Measurements from ENCODE around the gene RFX7. TPM values are rescaled to one million over a fixed set of nuclear protein-coding genes. Genes with fewer than 3 reads are reported as not detected.

The RFX7 gene
- total RNA-seq, 2 donors from 2014 or later: 5.6 to 8.2 TPM

DNA sequence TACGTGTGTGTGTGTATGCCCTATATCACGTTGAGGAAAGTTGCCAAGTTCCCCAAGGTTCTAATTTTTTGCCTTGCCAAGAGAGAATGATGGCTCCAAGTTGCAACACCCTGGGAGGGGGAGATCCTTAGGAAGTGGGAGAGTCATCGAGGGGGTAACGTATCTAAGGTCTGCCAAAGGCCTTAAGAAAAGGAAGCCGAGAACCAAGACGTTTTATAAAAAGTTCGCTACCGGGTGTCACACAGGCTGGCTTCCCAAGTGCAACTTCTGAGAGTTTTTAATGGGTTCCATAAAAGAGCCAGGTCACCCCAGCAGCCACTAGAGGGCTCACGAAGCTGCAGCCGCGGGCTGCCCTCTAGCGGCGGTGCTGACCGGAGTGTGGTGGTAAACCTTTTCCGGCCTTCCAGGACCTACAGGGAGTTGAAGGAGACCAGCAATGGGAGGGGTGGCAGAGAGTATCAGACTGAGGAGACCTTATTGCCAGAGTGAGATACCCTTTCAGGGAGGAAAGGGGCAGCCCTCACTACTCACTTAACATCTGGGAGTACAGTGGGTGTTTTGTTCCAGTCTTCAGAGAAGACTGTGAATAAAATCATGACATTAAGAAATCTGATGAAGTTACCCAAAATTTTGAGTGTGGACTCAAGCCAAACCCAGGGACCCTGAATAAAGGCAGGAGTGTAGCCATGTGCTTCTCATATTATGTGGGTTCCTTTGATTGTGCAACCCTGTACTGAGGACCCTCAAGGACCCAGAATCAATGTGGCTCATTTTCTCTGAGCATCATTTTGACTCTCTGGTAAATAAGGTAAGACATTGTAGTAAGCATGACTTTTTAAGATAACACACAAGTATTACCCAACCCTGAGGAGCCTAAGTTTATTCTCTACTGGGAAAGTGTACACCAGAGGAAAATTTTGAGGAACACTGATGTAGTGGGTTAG is 2.5 kb upstream of the RFX7 start:
- DNase-seq (peak; percentile 90), ATAC-seq (peak; percentile 60 to 82)
- intact Hi-C loops (cut with DNase I): loop anchor here in 1 of 2 donors (10.0 kb wide), 1 partner anchor 141 kb away; no protein-coding TSS in a partner anchor

DNA sequence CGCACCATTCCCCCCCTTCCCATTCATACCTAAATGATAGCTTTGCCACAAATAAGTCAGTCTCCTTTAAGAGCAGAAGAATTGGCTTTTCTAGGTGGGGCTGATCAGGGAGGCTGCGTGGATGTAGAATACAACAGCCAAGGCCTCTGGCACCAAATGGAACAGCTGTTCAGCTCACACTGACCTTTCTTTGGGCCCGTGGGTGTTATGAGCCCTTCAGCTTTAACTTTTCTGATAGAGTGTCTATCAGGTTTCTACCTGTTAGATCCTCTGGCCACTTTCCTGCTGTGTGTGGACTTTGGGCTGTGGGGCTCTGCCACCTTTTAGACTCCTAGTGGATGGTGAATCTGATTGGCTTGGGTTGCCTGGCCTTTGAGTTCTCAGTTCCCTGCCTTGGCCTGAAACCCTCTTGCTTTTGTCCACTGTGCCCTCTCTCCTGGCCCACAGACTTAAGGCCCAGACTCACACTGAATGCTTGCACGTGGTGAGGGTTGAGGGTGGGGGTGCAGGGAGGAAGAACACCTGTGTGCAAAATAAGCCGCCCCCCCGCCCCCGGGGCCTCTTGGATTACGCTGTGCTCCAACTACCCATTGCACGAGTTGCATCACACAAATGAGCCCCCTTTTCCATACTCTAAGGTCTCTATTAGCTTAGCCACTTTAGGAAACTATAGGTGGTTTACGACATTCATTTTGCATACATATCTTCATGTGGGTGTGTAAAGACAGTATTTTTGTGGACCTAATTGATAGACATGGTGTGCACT is 1.3 kb upstream of the RFX7 start:
- ATAC-seq (no peak), DNase-seq (peak; percentile 22)
- intact Hi-C loops (cut with DNase I): loop anchor here in 1 of 2 donors (10.0 kb wide), 1 partner anchor 140 kb away; no protein-coding TSS in a partner anchor

DNA sequence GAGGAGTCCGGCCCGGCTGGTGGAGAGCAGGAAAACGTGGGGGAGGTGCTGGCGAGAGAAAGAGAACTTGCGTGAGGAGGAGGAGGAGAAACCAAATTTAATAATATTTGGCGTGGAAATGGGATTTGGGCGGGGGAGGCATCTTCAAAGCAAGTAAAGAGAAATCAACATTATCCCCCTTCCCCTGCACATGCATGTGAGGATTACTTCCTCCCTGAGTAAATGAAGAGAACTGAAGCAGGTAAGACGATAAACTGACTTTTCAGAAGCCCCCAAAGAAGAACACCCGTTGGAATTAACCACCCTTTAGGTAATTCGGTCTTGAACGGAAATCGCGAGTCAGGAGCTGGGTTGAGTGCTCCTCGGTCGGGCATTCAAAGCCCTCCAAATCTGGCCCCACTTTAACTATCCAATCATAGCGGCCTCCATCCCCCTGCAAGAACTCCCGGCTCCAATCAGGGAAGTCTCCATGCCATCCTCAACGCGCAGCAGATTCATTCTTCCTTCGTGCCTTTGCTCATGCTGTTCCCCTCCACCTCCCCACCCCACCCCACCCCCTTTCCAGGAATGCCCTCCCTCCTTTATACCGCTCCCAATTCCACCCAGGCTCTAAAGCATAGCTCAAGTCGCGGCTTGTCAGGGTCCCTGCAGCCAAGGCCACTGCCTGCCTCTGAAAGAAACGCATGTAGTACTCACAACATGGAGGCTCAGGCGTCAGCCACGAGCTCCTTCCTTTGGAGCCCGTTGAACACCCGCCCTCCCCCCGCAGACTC is 545 bp upstream of the RFX7 start:
- peak; percentile 65 to 66 for ATAC-seq
- peak; percentile 27 for DNase-seq
- intact Hi-C loops (cut with DNase I): loop anchor here in 1 of 2 donors (10.0 kb wide), 1 partner anchor 139 kb away; no protein-coding TSS in a partner anchor

DNA sequence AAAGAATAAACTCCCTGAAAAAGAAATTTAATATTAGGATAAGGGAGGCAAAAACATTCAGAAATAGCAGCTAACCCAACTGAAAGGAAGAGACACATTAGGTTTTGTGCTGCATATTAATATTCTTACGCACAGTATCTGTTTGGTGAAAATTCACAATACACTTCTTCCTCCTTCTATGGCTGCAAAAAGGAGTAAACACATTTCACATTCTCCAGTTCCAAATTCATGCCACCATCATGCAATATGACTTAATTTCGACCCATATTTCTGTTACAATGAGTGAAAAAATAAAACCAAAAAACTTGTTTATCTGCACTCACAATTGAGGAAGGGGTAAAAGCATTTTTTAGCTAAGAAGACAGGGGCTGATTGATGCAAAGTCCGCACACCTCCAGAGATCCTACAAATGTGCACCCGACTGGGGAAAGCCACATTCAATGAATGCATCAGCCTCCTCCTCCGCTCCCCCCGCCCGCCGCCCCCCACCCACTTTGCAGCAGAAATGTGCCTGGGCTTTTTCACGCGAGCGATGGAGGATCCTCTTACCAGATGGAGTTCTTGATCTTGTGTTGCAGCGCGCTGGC is 1.0 kb downstream of the RFX7 start:
- no peak for DNase-seq
- intact Hi-C loops (cut with DNase I): loop anchor here in 1 of 2 donors (10.0 kb wide), 1 partner anchor 138 kb away; no protein-coding TSS in a partner anchor
- ATAC-seq: no peak

DNA sequence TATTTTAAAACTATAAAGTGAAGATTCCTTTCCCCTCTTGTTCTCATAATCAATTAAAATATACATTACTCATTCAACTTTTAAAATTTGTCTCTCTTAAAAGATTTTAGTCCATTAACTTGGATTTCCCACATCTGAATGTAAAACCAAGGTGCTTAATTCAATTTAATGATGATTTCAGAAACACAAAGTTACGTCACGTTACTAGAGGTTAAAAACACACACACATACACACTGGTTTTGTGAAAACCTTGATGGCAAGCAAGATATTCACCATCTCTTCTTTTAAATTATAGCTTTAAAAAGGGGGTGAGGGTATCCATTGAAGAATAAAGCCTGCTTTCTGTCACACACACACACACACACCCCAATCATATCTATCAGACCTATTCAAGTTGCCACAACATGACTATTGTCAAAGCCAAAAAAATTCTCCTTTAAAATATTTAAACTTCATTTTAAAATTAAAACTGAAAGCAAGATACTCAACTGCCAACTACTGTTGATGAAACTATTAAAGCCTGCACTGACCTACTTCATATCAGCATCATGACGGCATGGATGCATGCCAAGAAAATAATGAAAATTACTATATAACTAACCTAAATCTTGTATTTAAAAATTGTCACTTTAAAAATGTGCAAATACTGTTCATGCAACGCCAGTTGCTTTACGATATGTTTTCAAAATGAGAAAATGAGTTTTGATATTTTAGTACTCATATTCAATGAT is 2.1 kb downstream of the RFX7 start:
- ATAC-seq (no peak), DNase-seq (no peak)
- intact Hi-C loops (cut with DNase I): loop anchor here in 1 of 2 donors (10.0 kb wide), 1 partner anchor 137 kb away; no protein-coding TSS in a partner anchor

DNA sequence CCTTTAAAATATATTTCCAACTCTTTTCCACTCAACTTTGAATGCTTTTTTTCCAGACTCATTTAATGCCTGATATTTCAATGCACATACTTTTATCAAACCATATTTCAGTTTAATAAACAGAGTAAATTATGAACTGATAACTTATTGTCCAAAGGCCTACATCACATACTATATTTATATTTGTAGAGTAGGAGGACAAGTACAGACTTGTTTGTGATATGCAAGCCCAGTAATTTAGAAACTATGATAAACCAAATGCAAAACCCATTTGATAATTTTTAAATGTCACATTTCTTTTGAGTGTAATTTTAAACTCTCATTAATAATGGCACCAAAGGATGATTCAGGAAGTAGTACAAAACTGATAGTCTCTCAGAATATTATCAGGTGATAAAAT is 3.3 kb downstream of the RFX7 start:
- no peak for ATAC-seq
- intact Hi-C loops (cut with DNase I): loop anchor here in 1 of 2 donors (10.0 kb wide), 1 partner anchor 136 kb away; no protein-coding TSS in a partner anchor
- DNase-seq: no peak

DNA sequence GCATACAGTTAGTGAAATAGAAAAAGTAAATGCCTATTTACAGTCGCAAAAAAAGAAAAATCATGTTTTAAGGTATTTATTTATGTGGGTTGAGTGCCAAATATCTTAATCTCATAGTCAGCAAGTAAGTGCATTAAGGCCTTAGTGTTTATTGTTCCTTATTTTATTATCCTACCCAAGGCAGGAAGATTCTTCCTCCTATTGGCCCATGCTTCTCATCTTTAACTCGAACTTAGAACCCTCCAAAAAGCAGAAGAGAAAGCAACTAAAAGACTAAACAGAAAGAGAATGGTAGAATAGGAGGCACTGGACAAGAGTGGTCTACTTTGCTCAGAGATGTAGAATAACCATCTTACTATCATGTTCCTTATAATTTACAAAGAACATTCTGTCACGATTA is 7.5 kb downstream of the RFX7 start:
- ATAC-seq: no peak
- no peak for DNase-seq
- intact Hi-C loops (cut with DNase I): no loop called here

DNA sequence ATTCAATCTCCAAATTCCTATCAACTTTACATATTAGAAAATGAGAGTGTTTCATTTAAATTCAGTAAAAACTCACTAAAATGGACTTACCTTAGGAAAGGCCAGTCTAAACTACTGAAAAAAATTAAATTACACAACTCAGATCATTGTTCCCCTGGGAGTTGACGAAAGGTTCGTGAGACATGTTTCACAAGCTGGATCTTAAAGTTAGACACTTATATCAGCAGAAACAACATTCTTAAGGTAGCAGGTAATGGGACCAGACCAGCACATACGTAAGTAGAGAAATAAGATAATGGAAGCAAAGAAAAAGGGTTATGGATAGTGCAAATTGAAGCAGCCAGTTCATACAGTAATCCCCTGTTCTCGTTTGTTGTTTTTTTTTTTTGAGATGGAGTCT is 8.9 kb downstream of the RFX7 start:
- peak in 1 of 2 donors; percentile 65 for ATAC-seq
- intact Hi-C loops (cut with DNase I): no loop called here
- no peak for DNase-seq

DNA sequence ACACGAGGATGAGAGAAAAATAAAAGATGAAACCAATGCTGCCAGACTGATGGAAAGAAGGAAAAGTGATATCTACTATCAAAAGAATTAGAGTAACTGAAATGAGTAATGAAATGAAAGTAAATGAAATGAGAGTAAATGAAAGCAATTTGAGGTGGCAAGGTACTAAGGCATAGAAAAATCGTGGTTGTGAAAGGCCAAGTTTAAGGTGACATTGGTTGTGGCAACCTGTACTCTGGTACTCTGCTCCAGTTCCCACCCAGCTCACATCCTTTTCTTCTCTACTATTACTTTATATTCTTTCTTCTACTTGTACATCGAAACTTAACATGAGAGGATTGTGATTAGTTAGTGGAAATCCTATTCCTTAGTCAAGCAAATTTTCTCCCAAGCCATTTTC is 10.1 kb downstream of the RFX7 start:
- DNase-seq (no peak), ATAC-seq (no peak)
- intact Hi-C loops (cut with DNase I): no loop called here

DNA sequence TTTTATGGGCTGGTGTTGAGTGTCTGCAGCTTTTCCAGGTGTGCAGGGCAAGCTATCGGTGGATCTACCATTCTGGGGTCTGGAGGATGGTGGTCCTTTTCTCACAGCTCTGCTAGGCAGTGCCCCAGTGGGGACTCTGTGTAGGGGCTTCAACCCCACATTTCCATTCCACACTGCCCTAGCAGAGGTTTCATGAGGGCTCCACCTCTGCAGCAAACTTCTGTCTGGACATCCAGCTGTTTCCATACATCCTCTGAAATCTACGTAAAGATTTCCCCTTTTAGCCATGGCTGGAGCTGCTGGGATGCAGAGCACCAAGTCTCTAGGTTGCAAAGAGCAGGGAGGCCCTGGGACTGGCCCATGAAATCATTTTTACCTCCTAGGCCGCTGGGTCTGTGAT is 11.6 kb downstream of the RFX7 start:
- intact Hi-C loops (cut with DNase I): no loop called here
- DNase-seq: no peak
- no peak for ATAC-seq

DNA sequence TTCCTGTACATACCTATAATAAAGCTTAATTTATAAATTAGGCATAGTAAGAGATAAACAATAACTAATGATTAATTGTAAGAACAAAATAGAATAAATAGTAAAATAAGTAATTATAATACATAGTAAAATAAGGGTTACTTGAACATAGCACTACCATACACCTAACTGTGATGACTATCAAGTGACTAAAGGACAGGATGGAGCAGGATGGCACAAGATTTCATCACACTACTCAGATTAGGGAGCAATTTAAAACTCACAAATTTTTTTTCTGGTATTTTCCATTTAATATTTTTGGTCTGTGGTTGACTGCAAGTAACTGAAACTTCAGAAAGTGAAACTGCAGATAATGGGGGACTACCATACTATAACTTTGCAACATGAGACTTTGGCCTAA is 14.8 kb downstream of the RFX7 start:
- DNase-seq: no peak
- intact Hi-C loops (cut with DNase I): no loop called here
- ATAC-seq: no peak

DNA sequence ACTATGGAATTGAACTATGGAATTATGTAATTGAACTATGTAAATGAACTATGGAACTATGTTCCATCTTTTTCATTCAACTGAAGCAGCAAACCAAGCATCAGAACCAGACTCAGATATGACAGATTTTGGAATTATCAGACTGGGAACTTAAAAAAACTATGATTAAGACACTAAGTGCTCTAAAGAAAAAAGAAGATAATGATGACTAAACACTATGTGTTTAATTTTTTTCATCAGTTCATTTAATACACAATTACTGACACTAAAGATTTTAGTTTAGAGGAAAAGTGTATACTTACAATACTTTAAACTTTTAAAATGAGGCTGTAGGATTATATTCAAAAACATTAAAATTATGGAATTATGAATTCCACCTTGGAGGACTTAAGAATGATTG is 15.3 kb downstream of the RFX7 start:
- DNase-seq (no peak), ATAC-seq (no peak)
- intact Hi-C loops (cut with DNase I): no loop called here

DNA sequence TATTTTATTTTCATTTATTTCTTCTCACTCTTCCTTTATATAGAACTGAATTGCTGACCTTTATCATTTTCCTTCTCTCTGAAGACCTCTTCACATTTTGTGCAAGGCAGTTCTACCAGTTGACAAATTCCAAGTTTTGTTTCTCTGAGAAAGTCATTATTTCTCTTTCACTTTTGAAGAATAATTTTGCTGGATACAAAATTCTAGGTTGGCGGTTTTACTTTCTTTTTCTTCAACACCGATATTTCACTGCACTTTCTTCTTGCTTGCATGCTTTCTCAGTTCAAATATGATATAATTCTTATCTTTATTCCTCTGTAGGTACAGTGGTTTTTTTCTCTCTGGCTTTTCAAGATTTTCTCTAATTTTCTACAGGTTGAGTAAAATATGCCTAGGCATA is 15.9 kb downstream of the RFX7 start:
- intact Hi-C loops (cut with DNase I): no loop called here
- no peak for ATAC-seq
- DNase-seq: no peak

DNA sequence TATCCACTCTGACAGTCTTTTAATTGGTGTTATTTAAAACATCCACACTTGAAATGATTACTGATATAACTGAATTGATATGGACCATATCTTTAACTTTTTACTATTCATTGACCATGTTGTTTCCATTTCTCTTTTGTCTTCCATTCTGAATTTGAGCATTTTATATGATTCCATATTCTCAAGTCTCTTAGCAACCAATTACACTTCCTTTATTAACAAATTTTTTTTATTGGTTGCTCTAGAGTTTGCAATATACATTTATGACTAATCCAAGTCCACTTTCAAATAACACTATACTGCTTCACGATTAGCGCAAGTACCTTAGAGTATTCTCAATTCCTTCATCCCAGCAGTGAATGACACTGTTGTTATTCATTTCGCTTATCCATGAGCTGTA is 16.4 kb downstream of the RFX7 start:
- DNase-seq (no peak), ATAC-seq (no peak)
- intact Hi-C loops (cut with DNase I): no loop called here

DNA sequence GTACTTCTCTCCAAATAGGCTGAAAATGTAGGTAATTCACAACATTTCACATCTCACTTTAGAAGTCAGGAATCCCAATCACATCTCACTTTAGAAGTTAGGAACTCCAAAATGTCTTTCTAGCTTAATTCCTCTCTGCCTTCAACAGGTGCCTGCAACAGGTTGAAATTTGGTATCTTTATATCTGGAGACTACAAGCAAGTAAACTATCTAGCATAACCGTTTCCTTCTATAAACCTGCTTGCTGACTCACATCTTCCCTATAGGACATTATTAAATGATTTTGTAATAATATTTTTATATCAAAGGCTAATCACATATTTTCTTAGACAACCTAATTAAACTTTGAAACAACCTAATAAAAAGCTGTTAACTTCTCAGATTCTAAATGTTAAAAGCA is 18.2 kb downstream of the RFX7 start:
- intact Hi-C loops (cut with DNase I): no loop called here
- ATAC-seq: no peak

DNA sequence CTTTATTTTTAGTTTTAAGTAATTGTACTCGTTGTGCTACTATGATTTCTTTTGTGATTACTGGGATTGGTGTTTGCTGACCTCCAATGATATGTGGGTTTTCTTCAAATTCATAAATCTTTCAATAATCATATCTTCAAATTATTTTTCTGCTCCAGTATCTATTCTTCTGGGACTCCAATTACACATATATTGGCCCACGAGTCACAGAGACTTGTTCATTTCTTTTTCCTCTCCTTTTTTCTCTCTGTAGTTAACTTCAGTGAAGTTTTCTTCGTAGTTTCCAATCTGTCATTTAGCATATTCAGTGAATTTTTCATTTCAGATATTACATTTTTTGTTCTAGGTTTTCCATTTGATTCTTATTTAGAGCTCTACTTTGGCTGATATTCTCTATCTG is 21.4 kb downstream of the RFX7 start:
- ATAC-seq (no peak), DNase-seq (no peak)
- intact Hi-C loops (cut with DNase I): no loop called here

More for the DNA sequence above, 18.2 kb downstream of the RFX7 start:
- DNase-seq: no peak

DNA sequence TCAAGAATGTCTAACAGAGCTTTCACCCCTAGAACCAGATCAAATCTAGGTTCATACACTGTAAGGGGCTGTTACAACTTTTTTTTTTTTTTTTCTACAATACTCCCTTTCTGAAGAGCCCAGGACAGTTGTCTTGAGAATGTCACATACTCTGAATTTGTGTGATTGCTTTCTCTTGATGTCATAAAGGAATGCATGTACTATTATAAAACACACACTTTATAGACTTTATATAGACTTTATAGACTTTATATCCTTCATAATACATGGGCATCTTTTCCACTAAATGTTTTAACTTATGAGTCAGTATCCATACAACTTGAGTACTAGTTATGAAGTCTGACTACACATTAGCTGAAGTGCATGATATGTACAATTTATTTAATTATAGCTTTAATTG is 26.3 kb downstream of the RFX7 start:
- intact Hi-C loops (cut with DNase I): no loop called here
- DNase-seq (no peak), ATAC-seq (no peak)

DNA sequence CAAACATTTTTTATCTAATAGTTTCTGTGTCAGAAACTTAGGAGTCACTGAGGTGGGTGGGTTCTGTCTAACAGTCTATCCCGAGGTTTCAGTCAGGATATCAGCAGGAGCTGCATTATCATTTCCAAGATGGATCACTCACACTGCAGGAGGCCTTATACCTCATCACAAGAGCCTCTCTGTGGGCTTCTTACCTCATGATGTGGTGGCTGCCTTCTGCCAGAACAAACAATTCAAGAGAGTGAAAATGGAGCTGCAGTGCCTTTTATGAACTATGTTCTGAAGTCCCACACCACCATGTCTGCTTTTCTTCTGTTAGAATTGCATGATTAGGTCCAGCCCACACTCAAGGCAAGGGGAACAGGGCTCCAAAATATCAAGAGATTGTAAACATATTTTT is 27.9 kb downstream of the RFX7 start:
- no peak for ATAC-seq
- intact Hi-C loops (cut with DNase I): no loop called here

More for the DNA sequence above, 27.9 kb downstream of the RFX7 start:
- no peak for DNase-seq
